HL-60 (cell line): Measurements from ENCODE around the gene PSMB11.

ENCODE experiments used
- DNase-seq, 2 experiments: peaks; one replicate each; pipeline ENCODE4 v3.0.0-alpha.2; 2010 to 2020; ENCODE audit warnings: low read depth in 1 of 2, low spot score in 1 of 2
- H3K27ac ChIP-seq: fragments of 250-450 bp; sonication (Bioruptor Pico); replicated peaks from 2 replicates; pipeline ENCODE4 v1.5.1; 2020; ENCODE audit warnings: mild to moderate bottlenecking, moderate library complexity
- H3K27me3 ChIP-seq: fragments of 250-450 bp; sonication (Bioruptor Pico); 2 replicates; pipeline ENCODE4 v1.5.1; 2021; ENCODE audit warnings: mild to moderate bottlenecking, moderate library complexity; ENCODE audit not compliant: insufficient read depth, poor library complexity, severe bottlenecking
- H3K4me3 ChIP-seq: replicated peaks from 2 replicates; pipeline ENCODE4 v1.5.1; 2011; ENCODE audit warnings: mild to moderate bottlenecking, control low read depth, low read length; ENCODE audit not compliant: insufficient read depth
- CTCF ChIP-seq: IDR thresholded peaks from one replicate; pipeline ENCODE4 v1.5.1; 2011; ENCODE audit warnings: low read length, control low read depth, inconsistent platforms; ENCODE audit not compliant: insufficient read depth
- GABPA ChIP-seq: IDR thresholded peaks from 2 replicates; pipeline ENCODE4 v1.6.1; 2012; ENCODE audit warnings: low read depth
- POLR2AphosphoS5 ChIP-seq: IDR thresholded peaks from 2 replicates; pipeline ENCODE4 v1.6.1; 2012; ENCODE audit warnings: low read depth
- REST ChIP-seq: IDR thresholded peaks from 2 replicates; pipeline ENCODE4 v1.6.1; 2012; ENCODE audit warnings: low read depth; ENCODE audit not compliant: insufficient replicate concordance
- SPI1 ChIP-seq: IDR thresholded peaks from 2 replicates; pipeline ENCODE4 v1.6.1; 2012; ENCODE audit warnings: low read depth, mild to moderate bottlenecking, borderline replicate concordance

Gene PSMB11

GRCh38 chr14:23033251-23033727, 8.7 kb upstream of the PSMB11 start:
- no peak overlapping the region; the same call in 1 of the 2 replicates for H3K4me3 ChIP-seq
- no peak for TF ChIP-seq POLR2AphosphoS5
- TF ChIP-seq REST: no peak
- no peak for TF ChIP-seq SPI1
- no peak for TF ChIP-seq GABPA
- TF ChIP-seq CTCF: no peak
- H3K27ac ChIP-seq: no peak overlapping the region
- no peak for DNase-seq
- no peaks in the 10 kb centered on the region for H3K27me3 ChIP-seq

- no peak for DNase-seq
- peak overlapping the region; percentile 77 for H3K4me3 ChIP-seq
- no peaks in the 10 kb centered on the region for H3K27me3 ChIP-seq
- peak overlapping the region; percentile 87 for H3K27ac ChIP-seq
- TF ChIP-seq GABPA (no peak), REST (no peak), POLR2AphosphoS5 (no peak), CTCF (no peak), SPI1 (no peak)
These were observed 8.1 kb upstream of the PSMB11 start for GRCh38 chr14:23033801-23034497.

GRCh38 chr14:23034498-23035302, 7.3 kb upstream of the PSMB11 start, which contains the start of gene PSMB5:
TSS of gene PSMB5 (minus strand) at chr14:23034900. CDS start at chr14:23034881, 19 bp downstream.
- DNase-seq: peak; percentile 95 to 98
- peak; percentile 37; the same call in 1 of the 2 replicates for TF ChIP-seq SPI1
- TF ChIP-seq POLR2AphosphoS5: peak; percentile 56; the same call in 1 of the 2 replicates
- no peak for TF ChIP-seq CTCF
- peak; percentile 68 for TF ChIP-seq GABPA
- peak; percentile 43 for TF ChIP-seq REST
- peak within 1 kb of the TSS; percentile 77 for H3K4me3 ChIP-seq
- no peaks in the 10 kb centered on the region for H3K27me3 ChIP-seq
- peak within 1 kb of the TSS; percentile 87 for H3K27ac ChIP-seq
